GM12864 (cell line): Measurements from ENCODE around the gene FAM169A.

Source experiments
- DNase-seq: peaks from one replicate; pipeline ENCODE4 v3.0.0-alpha.2; 2011; ENCODE audit warnings: low read depth
- H3K4me3 ChIP-seq: 2 replicates; pipeline ENCODE4 v1.5.1; 2011; ENCODE audit warnings: mild to moderate bottlenecking, low read depth, low read length, control low read depth
- CTCF ChIP-seq: IDR thresholded peaks from 2 replicates; pipeline ENCODE4 v1.5.1; 2011; ENCODE audit warnings: low read depth, mild to moderate bottlenecking, moderate library complexity, low read length, control low read depth, inconsistent platforms; ENCODE audit errors: missing control alignments

FAM169A gene

GRCh38 chr5:74766849-74767578, 99.2 kb downstream of the FAM169A start, which contains the start of the genes GFM2 and NSA2:
GFM2 (minus strand) TSS chr5:74767117; CDS start chr5:74763742, 3,375 bp downstream.
NSA2 (plus strand) TSS chr5:74767249; CDS start chr5:74767361, 112 bp downstream.
- TF ChIP-seq CTCF = no peak

GRCh38 chr5:74766418-74766848, 99.8 kb downstream of the FAM169A start:
- DNase-seq = no peak
- H3K4me3 ChIP-seq = peak overlapping the region; percentile 82
- peak; percentile 54 for TF ChIP-seq CTCF

More at GRCh38 chr5:74766849-74767578, 99.2 kb downstream of the FAM169A start, which contains the start of the genes GFM2 and NSA2:
- DNase-seq = peak; percentile 87
- peak within 1 kb of the TSS; percentile 82 for H3K4me3 ChIP-seq

GRCh38 chr5:74765929-74766328, 100.3 kb downstream of the FAM169A start:
- peak overlapping the region; percentile 82 for H3K4me3 ChIP-seq
- TF ChIP-seq CTCF = no peak
- no peak for DNase-seq

- DNase-seq = no peak
- no peak for TF ChIP-seq CTCF
- H3K4me3 ChIP-seq = no peak overlapping the region
Measured at GRCh38 chr5:74765201-74765600, 101.0 kb downstream of the FAM169A start.

GRCh38 chr5:74763504-74763903, 102.7 kb downstream of the FAM169A start:
- no peak for DNase-seq
- TF ChIP-seq CTCF = no peak

GRCh38 chr5:74762599-74762998, 103.6 kb downstream of the FAM169A start:
- no peak for TF ChIP-seq CTCF
- H3K4me3 ChIP-seq = no peak overlapping the region
- no peak for DNase-seq

More at GRCh38 chr5:74763504-74763903, 102.7 kb downstream of the FAM169A start:
- H3K4me3 ChIP-seq = no peak overlapping the region
